Motor neuron (in vitro differentiated cells): ENCODE data around the gene ASIC3. TPM values are rescaled to one million over a fixed set of nuclear protein-coding genes. Genes with fewer than 3 reads are reported as not detected.

Source experiments
- ATAC-seq, 8 experiments: fragments of 200-7000 bp; cut with Tn5 transposase; replicated peaks in 6 of 8; 2 replicates each; pipeline ENCODE4 v1.8.0; 2021; ENCODE audit warnings: mild to moderate bottlenecking in 8 of 8, moderate library complexity in 8 of 8
- H3K27ac ChIP-seq, 2 donors: fragments of 250-450 bp; sonication (Bioruptor Pico); 2 replicates each; pipeline ENCODE4 v1.9.0; 2021; ENCODE audit warnings: antibody characterized with exemption in 2 of 2, mild to moderate bottlenecking in 2 of 2, moderate library complexity in 1 of 2
- H3K4me1 ChIP-seq, 2 donors: fragments of 250-450 bp; sonication (Bioruptor Pico); replicated peaks in 1 of 2; 2 replicates each; pipeline ENCODE4 v1.6.1; 2021; ENCODE audit warnings: antibody characterized with exemption in 2 of 2, mild to moderate bottlenecking in 2 of 2, moderate library complexity in 1 of 2
- H3K4me3 ChIP-seq, 5 donors: fragments of 250-450 bp; sonication (Bioruptor Pico); 2 replicates each; pipeline ENCODE4 v1.9.0; 2021; ENCODE audit warnings: antibody characterized with exemption in 5 of 5, mild to moderate bottlenecking in 5 of 5, moderate library complexity in 4 of 5
- WGBS, 10 experiments: fragments of 450-650 bp; shearing (Covaris generic); methylation state at CpG; one replicate each; pipeline ENCODE4 v1.0.0; 2022; 5-methylcytosine and 5-hydroxymethylcytosine counted together
- in situ Hi-C, 9 experiments: fragments of 400-800 bp; cut with MboI; loops; one replicate each; pipeline ENCODE4 v1.15.0; 2021; ENCODE audit warnings: low sequenced_read_pairs in 9 of 9, low pct_unique_long_range_greater_than_20kb in 2 of 9; ENCODE audit not compliant: unreplicated experiment in 9 of 9
- total RNA-seq, 8 experiments: library from RNA; unstranded; fragments of 300-600 nt; gene quantifications; 2 replicates each; pipeline versions ENCODE4 v1.2.3 to v1.2.4, GENCODE V29; 2022

Gene ASIC3
- total RNA-seq, 8 experiments from 2014 or later: 0.76 to 5.0 (median 2.5) TPM

DNA sequence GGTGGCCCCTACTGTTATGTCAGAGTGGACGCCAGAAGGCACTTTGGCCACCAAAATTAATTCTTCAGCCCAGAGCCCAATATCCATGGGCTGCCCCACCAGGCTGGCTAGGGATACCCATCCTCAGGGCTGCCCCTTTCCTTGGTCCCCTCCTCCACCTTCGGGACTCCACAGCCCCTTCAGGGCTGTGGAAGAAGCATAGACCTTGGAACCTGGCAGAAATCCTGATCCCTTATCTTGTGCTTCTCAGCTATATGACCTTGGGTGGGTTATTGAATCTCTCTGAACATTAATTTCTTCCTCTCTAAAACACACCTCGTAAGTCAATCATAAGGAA is 35.5 kb downstream of the ASIC3 start:
- 33 to 100% (median 61%) methylated on average over 1 to 3 of the region's 3 CpGs; no CpG with 5 or more reads in 4 of the 10 experiments for WGBS, 10 experiments
- Histone ChIP-seq H3K27ac (peak overlapping the region; percentile 67 to 72), H3K4me1 (peaks cover 40 to 46% of the 10 kb centered on the region in 2 donors), H3K4me3 (peak overlapping the region; percentile 72 to 95 (median 94))
- in situ Hi-C loops: no loop called here
- no peak for ATAC-seq

DNA sequence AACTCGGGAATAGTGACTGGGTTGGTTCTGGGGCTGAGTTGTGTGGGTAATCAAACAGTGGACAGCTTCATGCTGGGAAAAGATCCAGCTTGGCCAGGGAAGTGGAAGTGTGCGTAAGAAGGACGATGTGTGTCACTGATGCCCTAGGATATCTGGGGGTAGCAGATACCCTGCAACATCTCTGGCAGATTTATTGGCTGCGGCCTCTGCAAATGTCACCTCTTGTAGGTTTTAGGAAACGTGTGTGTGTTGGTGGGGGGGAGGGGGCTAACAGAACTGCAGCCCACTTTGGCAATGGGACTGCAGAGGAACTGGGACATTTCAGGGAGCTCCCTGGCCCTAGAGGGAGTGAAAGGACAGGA is 37.0 kb downstream of the ASIC3 start:
- Histone ChIP-seq H3K4me1 (peaks cover 44 to 48% of the 10 kb centered on the region in 2 donors), H3K4me3 (peak overlapping the region in 4 of 5 donors; percentile 54 to 87 (median 70)), H3K27ac (peak overlapping the region in 1 of 2 donors; percentile 81)
- in situ Hi-C loops: no loop called here
- whole genome bisulfite sequencing, 10 experiments: 0 to 88% (median 56%) methylated on average over 1 to 4 of the region's 5 CpGs; no CpG with 5 or more reads in 5 of the 10 experiments
- no peak for ATAC-seq

DNA sequence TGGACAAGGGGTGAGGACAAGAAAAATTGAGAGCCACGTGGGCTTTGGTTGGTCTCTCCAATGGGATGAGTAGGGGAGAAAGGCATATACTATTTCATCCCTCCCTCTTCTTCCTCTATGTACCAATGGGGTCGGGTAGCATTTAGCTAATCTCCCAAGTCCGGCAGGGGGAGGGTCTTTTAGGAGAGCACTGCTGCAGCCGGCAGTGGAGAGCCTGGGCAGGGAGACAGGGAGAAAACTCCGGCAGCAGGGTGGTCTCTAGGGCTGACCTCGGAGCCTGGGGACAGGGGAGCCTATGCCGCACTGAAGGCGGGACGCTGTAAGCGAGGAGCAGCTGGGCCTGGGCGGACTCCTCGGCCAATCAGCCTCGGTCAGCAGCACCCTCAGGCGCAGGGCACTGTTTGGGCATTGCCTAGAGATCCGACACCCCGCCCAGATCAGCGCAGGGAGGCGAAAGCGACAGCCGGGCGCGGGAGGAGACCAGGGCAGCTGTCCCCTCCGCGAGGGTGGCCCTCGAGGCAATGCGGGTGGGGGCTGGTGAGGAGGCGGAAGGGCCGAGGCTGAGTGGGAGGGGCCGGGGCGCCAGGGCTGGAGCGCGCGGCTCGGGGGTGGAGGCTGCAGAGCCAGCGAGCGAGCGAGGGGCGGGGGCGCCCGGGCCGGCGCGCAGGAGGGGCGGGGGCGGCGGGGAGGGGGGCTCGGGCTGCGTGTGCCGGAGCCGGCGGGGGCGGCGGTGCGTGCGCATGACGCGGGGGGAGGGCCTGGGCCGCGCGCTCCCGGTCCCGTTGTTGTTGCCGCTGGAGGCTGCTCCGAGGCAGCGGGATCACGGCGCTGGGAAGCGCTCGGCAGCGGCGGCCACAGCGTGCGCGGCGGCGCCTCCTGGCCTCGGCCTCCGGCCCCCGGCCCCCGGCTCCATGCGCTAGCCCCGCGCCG is 37.6 kb downstream of the ASIC3 start, which contains the start of gene AGAP3:
Gene AGAP3, plus strand, starts transcription at position 785 of the 930 bp plus-strand sequence. CDS start 267 bp downstream, outside the sequence.
- peak; percentile 22 to 71 (median 62) for ATAC-seq
- in situ Hi-C loops: no loop called here
- WGBS, 10 experiments: 0 to 20% (median 0%) methylated on average over 1 to 4 of the region's 84 CpGs; no CpG with 5 or more reads in 3 of the 10 experiments
- H3K4me3 ChIP-seq: peak within 1 kb of the TSS; percentile 54 to 87 (median 71)
- peak within 1 kb of the TSS; percentile 81 to 87 for H3K27ac ChIP-seq
- H3K4me1 ChIP-seq: peaks cover 43 to 47% of the 10 kb centered on the region in 2 donors

DNA sequence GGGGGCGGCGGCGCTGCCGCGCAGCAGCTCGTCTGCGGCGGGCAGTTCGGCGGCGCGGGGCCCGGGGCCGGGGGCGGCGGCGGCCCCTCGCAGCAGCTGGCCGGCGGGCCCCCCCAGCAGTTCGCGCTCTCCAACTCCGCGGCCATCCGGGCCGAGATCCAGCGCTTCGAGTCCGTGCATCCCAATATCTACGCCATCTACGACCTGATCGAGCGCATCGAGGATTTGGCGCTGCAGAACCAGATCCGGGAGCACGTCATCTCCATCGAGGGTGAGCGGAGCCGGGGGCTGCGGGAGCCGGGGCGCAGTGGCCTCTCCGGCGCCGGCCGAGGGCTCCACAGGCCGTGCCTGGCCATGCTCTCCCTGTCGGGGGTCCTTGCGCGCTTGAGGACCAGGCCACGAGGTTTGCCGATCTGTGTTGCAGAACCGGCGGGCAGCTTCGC is 38.5 kb downstream of the ASIC3 start:
- WGBS, 10 experiments: no CpG with 5 or more reads among the region's 56 CpGs
- peak overlapping the region; percentile 81 to 87 for H3K27ac ChIP-seq
- in situ Hi-C loops: no loop called here
- ATAC-seq: peak in 5 of 8 experiments; percentile 0 to 2 (median 1)
- H3K4me3 ChIP-seq: peak overlapping the region; percentile 54 to 87 (median 71)
- peaks cover 34 to 38% of the 10 kb centered on the region in 2 donors for H3K4me1 ChIP-seq

DNA sequence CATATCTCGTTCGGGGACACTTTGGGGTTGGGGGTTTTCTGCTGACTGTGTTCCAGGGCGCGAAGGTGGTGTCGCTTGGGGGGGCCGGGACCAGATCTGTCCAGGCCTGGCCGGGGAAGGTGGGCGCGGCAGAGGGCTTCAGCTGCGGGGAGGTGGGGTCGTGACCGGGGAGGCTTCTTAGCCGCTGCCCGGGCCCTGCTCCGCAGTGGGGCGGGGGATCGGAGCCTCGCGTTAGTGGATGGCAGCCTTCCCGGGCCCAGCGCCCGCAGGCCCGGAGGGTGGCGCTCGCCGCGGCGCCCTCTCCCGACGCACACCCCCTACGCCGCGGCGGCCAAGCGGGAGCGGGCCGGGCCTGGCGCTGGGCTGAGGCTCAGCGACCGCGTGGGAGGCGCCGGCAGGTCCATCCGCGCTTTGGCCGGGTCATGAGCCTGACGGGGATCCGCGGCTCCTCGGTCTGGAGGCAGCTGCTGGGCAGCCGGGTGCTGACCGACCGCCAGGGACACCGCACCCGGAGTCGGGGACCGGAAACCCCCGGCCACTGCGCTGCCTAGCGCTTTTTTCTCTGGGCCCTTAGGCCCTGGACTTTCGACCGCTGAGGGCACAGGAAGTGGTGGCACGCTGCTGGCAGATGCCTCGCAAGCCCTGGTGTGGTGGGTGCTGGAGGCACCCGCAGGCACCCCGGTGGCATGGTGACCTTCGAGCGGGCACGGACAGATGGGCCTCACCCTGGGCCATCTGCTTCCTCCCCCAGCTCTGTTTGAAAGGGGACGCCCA is 39.1 kb downstream of the ASIC3 start:
- ATAC-seq: peak in 7 of 8 experiments; percentile 2 to 10 (median 8)
- WGBS, 10 experiments: 0% methylated on average over 1 to 9 of the region's 70 CpGs; no CpG with 5 or more reads in 6 of the 10 experiments

DNA sequence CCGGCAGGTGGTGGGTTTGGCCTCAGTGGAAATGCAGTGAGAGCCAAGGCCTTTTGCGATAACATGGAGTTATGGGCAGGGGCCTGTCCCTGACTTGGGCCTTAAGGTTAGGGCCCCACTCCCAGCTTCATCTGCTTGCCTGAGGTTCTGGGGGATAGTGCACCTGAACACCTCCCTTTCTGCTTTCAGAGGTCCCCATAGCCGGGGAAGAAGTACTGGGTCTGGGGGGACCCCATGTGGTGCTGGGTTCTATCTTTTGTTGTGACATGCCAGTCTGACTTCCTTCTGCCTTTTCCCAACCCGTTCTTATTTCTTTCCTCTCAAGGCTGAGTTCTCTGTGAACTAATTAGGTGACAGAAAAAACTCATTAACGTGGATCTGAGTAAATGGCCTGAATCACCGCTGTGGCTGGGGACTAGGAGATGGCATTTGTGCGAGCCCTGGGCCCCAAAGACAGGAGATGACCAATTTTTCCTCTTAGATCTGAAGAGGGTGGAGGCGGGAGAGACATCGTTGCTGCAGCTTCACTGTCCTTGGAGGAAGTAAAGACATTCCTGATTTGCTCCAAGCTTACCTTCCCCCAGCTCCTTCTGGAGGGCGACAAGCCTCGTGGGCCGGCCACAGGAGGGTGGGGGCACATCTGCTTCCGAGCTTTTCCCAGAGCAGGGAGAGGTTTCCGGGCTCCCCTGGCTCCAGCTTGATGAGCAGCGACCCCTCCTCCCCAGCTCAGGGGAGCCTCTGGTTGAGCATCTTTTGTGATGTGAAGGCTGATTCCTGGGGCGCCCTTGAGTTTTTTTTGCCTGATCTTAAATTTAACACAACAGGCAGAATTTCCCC is 39.9 kb downstream of the ASIC3 start:
- peak overlapping the region; percentile 54 to 87 (median 71) for H3K4me3 ChIP-seq
- H3K4me1 ChIP-seq: peaks cover 24 to 30% of the 10 kb centered on the region in 2 donors
- in situ Hi-C loops: no loop called here
- no peak for ATAC-seq
- no peak overlapping the region for H3K27ac ChIP-seq
- 0 to 39% (median 11%) methylated on average over 1 to 13 of the region's 16 CpGs; no CpG with 5 or more reads in 2 of the 10 experiments for WGBS, 10 experiments

More for the DNA sequence above, 39.1 kb downstream of the ASIC3 start:
- H3K27ac ChIP-seq: peak overlapping the region; percentile 81 to 87
- H3K4me3 ChIP-seq: peak overlapping the region; percentile 54 to 87 (median 71)
- in situ Hi-C loops: no loop called here
- H3K4me1 ChIP-seq: peaks cover 28 to 32% of the 10 kb centered on the region in 2 donors

DNA sequence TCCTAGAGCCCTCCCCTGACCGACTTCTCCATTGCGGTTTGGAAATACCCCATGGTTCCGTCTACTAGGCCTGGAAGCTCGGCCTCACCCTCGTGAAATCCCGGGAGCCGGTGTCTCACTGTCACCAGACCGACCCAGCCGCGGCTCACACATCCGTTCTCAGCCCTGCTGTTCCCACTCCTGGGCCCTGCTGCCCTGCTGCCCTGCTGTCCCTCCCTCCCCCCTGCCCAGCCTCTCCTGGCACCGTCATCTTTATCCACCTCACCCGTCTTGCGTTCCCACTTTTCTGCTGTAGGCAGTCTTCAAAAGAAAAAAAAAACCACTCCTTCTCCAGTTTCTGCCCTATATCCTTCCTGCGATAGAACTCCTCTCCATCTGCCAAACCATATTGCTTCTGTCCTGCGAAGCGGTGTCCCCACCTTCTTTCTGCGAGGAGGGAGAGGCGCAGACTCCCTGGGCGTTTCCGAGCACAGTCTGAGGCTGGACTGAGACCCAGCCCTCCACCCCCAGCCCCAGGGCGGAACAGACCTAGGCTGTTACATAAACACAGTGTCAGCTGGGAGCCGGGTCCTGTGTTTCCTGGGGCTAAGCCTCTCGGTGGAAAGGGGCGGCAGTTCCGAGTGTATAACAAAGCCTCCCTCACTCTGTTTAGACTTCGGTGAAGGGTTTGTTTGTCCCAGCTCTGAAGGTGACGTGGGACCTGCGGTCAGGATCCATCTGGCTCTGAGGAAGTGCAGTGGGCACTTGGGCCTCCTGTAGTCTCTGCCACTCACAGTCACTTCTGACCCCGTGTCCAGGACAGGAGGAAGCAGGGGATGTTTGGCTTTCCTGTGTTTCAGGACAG is 40.7 kb downstream of the ASIC3 start:
- Histone ChIP-seq H3K4me3 (peak overlapping the region; percentile 54 to 87 (median 71)), H3K4me1 (peaks cover 22 to 27% of the 10 kb centered on the region in 2 donors), H3K27ac (no peak overlapping the region)
- 0 to 31% (median 15%) methylated on average over 1 to 14 of the region's 30 CpGs; no CpG with 5 or more reads in 2 of the 10 experiments for WGBS, 10 experiments
- in situ Hi-C loops: no loop called here
- peak; percentile 23 to 56 (median 46) for ATAC-seq

DNA sequence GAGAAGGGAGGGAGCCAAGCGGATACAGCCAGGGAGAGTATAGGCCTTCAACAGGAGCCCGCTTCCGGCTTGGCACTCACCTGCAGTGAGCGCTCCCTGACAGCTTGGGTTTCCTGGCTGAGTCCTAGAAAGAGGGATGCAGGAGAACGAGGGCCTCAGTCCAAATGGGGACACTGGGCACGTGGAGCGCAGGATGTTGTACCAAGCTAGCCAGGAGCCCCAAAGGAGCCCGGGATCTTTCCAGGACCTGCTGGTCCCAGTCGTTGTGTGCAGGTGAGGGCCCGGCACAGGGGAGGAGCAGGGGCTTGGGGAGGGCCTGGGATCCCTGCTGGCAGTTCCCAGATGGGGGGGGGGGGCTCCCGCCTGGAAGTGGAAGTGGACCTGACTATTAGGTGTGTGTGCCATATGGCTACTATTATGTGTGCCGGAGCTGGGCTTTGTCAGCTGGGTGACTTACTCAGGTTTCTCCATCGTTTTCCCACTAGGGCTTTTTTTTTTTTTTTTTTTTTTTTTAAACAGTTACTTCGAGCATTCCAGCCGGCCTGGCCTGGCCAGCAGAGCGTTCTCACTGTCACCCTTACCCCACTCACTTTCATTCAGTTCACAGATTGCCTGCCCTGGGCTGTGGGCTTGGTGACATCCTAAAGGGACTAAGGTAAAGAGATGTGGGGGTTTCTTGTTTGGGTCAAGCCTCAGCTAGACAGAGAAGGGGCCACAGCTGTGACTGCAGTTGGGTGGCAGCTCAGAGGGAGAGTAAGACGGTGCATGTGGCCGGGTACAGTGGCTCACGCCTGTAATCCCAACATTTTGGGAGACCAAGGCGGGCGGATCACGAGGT is 41.8 kb downstream of the ASIC3 start:
- H3K27ac ChIP-seq: no peak overlapping the region
- in situ Hi-C loops: no loop called here
- WGBS, 10 experiments: 68 to 100% (median 89%) methylated on average over 1 to 7 of the region's 22 CpGs; no CpG with 5 or more reads in 3 of the 10 experiments
- no peak overlapping the region for H3K4me3 ChIP-seq
- H3K4me1 ChIP-seq: peaks cover 22 to 27% of the 10 kb centered on the region in 2 donors
- no peak for ATAC-seq

DNA sequence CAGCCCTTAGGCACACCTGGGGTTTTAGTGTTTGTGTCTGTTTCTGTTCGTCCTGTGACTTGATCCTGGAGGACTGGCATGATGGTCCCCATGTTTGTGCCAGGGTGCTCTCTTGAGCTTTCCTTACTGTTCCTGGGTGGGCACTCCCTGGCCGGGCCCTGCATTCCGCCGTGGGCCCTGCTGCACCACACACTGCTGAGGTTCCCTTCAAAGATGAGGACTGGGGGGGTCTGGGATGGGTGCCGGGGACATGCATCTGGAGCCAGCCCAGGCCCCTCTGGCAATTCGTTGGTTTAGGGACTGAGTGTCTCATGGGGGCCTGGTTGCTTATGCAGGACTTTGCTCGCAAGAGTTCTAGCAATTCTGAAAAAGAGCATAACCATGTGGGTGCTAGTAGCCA is 42.7 kb downstream of the ASIC3 start:
- H3K4me1 ChIP-seq: peaks cover 20 to 22% of the 10 kb centered on the region in 2 donors
- H3K27ac ChIP-seq: no peak overlapping the region
- no peak overlapping the region for H3K4me3 ChIP-seq
- in situ Hi-C loops: no loop called here
- 80 to 100% (median 83%) methylated on average over 1 to 2 of the region's 7 CpGs; no CpG with 5 or more reads in 7 of the 10 experiments for WGBS, 10 experiments
- ATAC-seq: no peak

DNA sequence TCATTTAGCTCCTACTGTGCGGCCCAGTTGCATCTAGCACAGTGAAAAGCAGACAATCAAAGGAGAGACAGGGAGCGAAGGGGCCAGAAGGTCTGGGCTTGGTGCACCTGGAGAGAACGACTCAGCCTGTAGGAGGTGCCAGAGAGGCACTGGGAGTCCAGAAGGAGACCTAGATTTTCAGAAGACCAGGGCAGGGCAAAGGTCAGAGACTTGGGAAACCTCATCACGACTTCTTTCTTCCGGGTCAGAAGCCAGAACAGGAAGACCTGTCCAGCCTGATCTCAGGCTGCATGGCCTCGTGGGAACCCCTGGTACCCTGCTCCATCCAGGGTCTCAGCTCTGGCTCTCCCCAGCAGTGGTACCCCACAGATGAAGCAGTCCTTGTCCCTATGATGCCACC is 43.1 kb downstream of the ASIC3 start:
- ATAC-seq: no peak
- in situ Hi-C loops: no loop called here
- peaks cover 20 to 22% of the 10 kb centered on the region in 2 donors for H3K4me1 ChIP-seq
- 8 to 86% (median 48%) methylated on average over 1 to 4 of the region's 6 CpGs; no CpG with 5 or more reads in 3 of the 10 experiments for WGBS, 10 experiments
- no peak overlapping the region for H3K27ac ChIP-seq
- H3K4me3 ChIP-seq: no peak overlapping the region

DNA sequence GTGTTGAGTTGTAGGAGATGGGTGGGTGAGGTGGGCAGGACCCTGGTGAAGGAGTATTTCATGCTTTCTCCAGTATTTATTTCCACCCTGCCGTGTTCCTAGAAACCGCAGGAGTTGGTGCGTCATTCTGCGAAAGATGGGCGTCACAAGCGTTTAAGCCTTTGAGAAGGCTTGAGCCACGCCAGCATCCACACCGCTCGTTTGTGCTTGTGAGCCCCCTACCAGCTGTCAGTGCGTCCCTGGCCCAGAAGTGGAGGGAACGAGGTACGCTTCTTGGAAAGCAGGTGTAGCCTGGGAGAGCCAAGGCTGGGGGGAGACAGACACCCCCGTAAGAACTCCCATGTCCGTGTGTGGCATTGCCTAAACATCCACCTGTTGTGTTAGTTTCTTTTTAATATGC is 43.7 kb downstream of the ASIC3 start:
- in situ Hi-C loops: no loop called here
- no peak overlapping the region for H3K27ac ChIP-seq
- WGBS, 10 experiments: 88 to 100% (median 95%) methylated on average over 1 to 14 of the region's 14 CpGs; no CpG with 5 or more reads in 4 of the 10 experiments
- peaks cover 20 to 22% of the 10 kb centered on the region in 2 donors for H3K4me1 ChIP-seq
- H3K4me3 ChIP-seq: no peak overlapping the region
- ATAC-seq: no peak
